Omental fat pad (tissue), 4 donors: ENCODE data around the gene TTLL11. TPM values are rescaled to one million over a fixed set of nuclear protein-coding genes. Genes with fewer than 3 reads are reported as not detected.

Experiments used
- ATAC-seq: fragments of 150-250 bp; one replicate; pipeline ENCODE4 v1.9.1; 2016; ENCODE audit warnings: mild to moderate bottlenecking, moderate library complexity; ENCODE audit not compliant: low FRiP score
- DNase-seq: peaks from one replicate; pipeline ENCODE4 v3.0.0-alpha.2; 2019; ENCODE audit warnings: low spot score
- total RNA-seq, 4 donors: library from RNA; depleted of rRNA; stranded (reverse); fragments of >200 nt; gene quantifications; one replicate each; pipeline ENCODE4 v1.1.0, GENCODE V29; 2016
- TF ChIP-seq, protein P1 (sequence below), 3 donors: fragments of 450-650 bp; IDR thresholded peaks; one replicate each; pipeline ENCODE4 v1.5.1; 2016 to 2017; ENCODE audit warnings: antibody characterized with exemption in 3 of 3, mild to moderate bottlenecking in 3 of 3, moderate library complexity in 2 of 3

The TTLL11 gene, protein sequence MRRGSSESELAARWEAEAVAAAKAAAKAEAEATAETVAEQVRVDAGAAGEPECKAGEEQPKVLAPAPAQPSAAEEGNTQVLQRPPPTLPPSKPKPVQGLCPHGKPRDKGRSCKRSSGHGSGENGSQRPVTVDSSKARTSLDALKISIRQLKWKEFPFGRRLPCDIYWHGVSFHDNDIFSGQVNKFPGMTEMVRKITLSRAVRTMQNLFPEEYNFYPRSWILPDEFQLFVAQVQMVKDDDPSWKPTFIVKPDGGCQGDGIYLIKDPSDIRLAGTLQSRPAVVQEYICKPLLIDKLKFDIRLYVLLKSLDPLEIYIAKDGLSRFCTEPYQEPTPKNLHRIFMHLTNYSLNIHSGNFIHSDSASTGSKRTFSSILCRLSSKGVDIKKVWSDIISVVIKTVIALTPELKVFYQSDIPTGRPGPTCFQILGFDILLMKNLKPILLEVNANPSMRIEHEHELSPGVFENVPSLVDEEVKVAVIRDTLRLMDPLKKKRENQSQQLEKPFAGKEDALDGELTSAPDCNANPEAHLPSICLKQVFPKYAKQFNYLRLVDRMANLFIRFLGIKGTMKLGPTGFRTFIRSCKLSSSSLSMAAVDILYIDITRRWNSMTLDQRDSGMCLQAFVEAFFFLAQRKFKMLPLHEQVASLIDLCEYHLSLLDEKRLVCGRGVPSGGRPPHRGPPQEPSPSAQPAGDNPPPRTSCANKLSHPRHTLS
- total RNA-seq: 10 to 100 TPM in 2 of 4 donors, 1 to 10 TPM in 2; 7.0 to 16.0 (median 10.2) TPM

DNA sequence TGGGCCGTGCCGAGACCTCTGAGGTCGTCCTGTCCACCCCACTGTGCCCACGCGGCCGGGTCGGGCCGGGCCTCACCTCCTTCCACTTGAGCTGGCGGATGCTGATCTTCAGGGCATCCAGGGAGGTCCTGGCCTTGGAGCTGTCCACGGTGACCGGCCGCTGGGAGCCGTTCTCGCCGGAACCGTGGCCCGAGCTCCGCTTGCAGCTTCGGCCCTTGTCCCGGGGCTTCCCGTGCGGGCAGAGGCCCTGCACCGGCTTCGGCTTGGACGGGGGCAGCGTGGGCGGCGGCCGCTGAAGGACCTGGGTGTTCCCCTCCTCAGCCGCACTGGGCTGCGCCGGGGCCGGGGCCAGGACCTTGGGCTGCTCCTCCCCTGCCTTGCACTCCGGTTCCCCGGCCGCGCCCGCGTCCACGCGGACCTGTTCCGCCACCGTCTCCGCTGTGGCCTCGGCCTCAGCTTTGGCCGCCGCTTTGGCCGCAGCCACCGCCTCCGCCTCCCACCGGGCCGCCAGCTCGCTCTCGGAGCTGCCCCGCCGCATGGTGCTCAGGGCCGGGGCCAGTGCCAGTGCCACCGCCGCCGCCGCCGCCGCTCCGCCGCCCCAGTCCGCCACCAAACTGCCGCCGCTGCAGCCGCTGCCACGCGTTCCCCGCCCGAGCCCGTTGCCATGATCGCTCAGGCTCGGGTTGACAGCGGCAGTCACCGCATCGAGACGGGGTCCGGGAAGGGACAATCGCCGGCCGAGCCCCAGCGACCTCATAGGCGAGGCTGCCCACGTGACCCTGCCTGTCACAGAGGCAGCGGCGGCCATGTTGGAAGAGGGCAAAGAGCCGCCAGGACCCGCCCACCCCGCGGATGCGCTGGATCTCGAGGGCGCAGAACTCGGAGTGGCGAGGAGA, at the start of gene TTLL11:
Gene TTLL11, minus strand, starts transcription at position 698 of the 896 bp plus-strand sequence. Its CDS starts 160 bp downstream, at position 538.
- DNase-seq: peak; percentile 92
- TF ChIP-seq, protein P1, sequence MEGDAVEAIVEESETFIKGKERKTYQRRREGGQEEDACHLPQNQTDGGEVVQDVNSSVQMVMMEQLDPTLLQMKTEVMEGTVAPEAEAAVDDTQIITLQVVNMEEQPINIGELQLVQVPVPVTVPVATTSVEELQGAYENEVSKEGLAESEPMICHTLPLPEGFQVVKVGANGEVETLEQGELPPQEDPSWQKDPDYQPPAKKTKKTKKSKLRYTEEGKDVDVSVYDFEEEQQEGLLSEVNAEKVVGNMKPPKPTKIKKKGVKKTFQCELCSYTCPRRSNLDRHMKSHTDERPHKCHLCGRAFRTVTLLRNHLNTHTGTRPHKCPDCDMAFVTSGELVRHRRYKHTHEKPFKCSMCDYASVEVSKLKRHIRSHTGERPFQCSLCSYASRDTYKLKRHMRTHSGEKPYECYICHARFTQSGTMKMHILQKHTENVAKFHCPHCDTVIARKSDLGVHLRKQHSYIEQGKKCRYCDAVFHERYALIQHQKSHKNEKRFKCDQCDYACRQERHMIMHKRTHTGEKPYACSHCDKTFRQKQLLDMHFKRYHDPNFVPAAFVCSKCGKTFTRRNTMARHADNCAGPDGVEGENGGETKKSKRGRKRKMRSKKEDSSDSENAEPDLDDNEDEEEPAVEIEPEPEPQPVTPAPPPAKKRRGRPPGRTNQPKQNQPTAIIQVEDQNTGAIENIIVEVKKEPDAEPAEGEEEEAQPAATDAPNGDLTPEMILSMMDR (IDR thresholded peaks at IDR 0.05): no peak
- peak; percentile 91 for ATAC-seq

DNA sequence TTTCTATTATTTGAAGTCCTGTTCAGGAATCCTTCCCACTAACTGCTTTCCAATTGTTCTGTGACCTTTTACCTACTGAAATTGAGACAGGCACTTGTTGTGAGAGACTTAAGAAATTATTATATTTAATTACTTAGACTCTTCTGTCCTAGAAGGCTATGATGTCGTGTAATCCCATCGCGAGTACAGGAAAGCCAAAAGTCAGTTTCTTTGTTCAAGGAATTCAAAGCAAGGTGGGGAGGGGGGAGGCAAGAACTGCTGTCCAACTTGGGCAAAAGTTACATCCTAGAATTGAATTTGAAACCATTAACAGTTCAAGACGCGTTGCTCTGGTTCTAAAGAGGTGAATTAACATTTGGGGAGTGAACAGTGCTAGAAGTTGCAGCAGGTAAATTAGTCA, 48.6 kb upstream of the TTLL11 start:
- DNase-seq: no peak
- no peak for ATAC-seq
- TF ChIP-seq, protein P1 (IDR thresholded peaks at IDR 0.05): no peak

DNA sequence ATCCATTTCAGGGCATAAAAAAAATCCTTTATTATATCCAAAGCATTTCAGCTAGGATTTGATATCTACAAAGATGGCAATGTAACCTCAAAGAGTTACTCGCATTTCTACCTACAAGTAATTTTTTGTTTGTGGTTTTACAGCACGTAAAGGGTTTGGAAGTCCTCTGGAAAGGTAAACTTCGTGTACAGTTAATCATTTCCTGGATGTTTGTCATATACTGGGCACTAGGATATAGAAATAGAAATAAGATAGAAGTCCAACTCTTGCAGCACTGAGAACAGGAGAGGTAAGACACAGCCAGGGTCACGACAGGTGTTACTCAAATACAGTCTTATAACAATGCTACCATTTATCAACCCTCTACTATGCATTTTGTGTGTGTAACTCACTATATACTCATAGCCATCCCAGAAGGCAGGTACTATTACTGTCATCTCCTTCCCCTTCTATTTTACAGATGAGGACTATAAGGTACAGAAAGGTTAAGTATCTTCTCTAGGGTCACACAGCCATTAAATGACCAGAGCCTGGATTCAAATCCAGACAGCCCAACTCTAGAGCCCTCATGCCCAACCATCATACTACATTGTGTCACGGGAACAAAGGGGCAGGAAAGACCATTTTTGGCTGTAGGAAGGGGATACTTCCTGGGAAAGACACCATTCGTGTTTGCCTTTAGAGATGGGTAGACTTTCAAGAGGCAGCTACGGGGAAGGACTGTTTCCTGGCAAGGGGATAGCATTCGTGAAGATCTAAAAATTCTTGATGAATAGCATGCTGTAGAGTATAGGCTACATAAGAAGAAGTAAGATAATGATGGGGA, 47.5 kb upstream of the TTLL11 start:
- TF ChIP-seq, protein P1 (IDR thresholded peaks at IDR 0.05): no peak
- no peak for ATAC-seq
- DNase-seq: no peak

DNA sequence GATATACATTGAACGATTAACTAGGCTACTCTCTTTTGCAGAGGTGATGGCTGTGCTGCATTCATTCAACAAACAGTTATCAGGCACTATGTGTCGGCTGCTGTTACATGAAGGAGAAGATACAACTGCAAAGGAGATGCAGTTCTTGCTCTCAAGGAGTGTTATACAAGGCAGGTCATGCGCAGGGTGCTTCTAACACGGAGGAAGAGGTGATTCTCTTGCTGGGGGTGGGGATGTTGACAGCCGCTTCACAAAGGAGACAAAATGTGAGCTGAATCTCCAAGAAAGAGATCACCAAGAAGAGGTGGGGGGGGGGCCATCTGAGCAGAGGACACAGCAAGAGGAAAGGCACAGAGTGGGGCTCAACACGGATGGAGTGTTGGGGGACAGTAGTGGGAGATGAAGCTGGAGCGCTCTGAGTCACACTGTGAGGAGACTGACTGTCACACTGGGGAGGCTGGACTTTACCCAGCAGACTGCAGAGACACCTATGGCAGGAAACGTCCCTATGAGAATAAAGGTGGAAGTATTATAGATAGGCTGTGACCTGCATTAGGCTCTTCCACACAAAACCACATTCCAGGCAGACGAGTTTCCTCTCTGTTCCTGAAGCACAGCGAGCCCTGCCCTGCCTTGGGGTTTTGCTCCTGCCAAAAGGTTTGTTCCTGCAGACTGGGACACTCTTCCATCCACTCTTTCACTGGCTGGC, 45.6 kb upstream of the TTLL11 start:
- TF ChIP-seq, protein P1 (IDR thresholded peaks at IDR 0.05): no peak
- DNase-seq (no peak), ATAC-seq (no peak)

DNA sequence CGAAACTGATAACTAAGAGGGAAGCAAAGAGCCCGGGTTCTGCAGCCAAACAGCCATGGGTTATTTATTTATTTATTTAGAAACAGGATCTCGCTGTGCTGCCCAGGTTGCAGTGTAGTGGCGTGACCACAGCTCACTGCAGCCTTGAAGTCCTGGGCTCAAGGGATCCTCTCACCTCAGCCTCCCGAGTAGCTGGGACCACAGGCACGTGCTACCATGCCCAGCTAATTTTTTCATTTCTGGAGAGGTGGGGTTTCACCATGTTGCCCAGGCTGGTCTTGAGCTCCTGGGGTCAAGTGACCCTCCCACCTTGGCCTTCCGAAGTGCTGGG, 42.4 kb upstream of the TTLL11 start:
- DNase-seq: no peak
- TF ChIP-seq, protein P1 (IDR thresholded peaks at IDR 0.05): no peak
- ATAC-seq: no peak
